ENCODE measurements around the gene MTARC1.

DNA sequence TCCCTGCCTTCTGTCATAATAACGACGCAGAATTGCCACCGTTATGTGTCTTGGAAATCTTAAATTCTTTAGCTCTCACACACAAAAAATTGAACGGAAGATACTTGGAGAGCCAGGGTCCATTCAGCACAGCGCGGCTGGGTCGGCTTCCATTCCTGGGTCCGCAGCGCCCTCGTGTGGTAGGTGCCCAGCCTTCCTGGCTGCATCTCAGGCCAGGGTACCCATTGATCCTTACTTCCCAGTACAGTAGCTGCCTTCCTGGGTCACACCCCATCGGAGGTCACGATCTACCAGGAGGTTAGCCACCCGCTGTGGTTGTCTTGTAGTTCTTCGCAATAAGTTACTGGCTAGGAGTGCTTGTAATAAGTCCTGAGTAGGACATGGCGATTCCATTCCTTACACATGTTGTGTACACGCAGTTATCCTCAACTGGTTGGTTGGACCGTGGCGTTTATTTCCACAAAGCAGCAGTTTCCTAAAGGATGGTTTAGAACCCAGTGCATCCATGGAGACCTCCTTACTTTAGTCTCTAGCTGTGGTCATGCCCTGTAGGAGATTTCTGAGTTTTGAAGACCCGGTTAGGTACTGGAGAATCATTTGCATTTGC, 9.9 kb upstream of the MTARC1 start:
- TF ChIP-seq, protein P1, sequence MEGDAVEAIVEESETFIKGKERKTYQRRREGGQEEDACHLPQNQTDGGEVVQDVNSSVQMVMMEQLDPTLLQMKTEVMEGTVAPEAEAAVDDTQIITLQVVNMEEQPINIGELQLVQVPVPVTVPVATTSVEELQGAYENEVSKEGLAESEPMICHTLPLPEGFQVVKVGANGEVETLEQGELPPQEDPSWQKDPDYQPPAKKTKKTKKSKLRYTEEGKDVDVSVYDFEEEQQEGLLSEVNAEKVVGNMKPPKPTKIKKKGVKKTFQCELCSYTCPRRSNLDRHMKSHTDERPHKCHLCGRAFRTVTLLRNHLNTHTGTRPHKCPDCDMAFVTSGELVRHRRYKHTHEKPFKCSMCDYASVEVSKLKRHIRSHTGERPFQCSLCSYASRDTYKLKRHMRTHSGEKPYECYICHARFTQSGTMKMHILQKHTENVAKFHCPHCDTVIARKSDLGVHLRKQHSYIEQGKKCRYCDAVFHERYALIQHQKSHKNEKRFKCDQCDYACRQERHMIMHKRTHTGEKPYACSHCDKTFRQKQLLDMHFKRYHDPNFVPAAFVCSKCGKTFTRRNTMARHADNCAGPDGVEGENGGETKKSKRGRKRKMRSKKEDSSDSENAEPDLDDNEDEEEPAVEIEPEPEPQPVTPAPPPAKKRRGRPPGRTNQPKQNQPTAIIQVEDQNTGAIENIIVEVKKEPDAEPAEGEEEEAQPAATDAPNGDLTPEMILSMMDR (conservative IDR thresholded peaks at IDR 0.05; ENCODE audit: low read depth, low read length) = peak; percentile 98
- no peak for TF ChIP-seq EZH2phosphoT487 (IDR thresholded peaks at IDR 0.05; ENCODE audit: borderline replicate concordance, low read length)

Measured in PC-3 (cell line).